Neural cell (in vitro differentiated cells): ENCODE measurements around the gene PYGO2. TPM values are rescaled to one million over a fixed set of nuclear protein-coding genes. Genes with fewer than 3 reads are reported as not detected.

ENCODE experiments used
- H2AFZ ChIP-seq: fragments of 200-600, 300-800 bp; sonication (generic), shearing (Covaris generic); 2 replicates; pipeline ENCODE4 v1.6.0; 2014; ENCODE audit warnings: low read depth, mild to moderate bottlenecking, antibody characterized with exemption, low read length, moderate library complexity
- H3F3A ChIP-seq: fragments of 200-600 bp; shearing (Covaris generic); 2 replicates; pipeline ENCODE4 v1.6.1; 2016; ENCODE audit warnings: mild to moderate bottlenecking, moderate library complexity, mixed read lengths, antibody characterized with exemption, low read length; ENCODE audit not compliant: insufficient read depth, poor library complexity, severe bottlenecking
- H3K27ac ChIP-seq: fragments of 200-600, 300-800 bp; sonication (generic), shearing (Covaris generic); 2 replicates; pipeline ENCODE4 v1.5.1; 2014; ENCODE audit warnings: mild to moderate bottlenecking, low read length, moderate library complexity
- H3K27me3 ChIP-seq: fragments of 300-800, 200-600 bp; sonication (generic), shearing (Covaris generic); 2 replicates; pipeline ENCODE4 v1.6.0; 2014; ENCODE audit warnings: mild to moderate bottlenecking, low read depth, low read length, moderate library complexity; ENCODE audit not compliant: insufficient read depth
- H3K36me3 ChIP-seq: fragments of 300-800, 200-600 bp; sonication (generic), shearing (Covaris generic); 2 replicates; pipeline ENCODE4 v1.5.1; 2014; ENCODE audit warnings: mild to moderate bottlenecking, antibody characterized with exemption, low read length, moderate library complexity; ENCODE audit not compliant: insufficient read depth
- H3K4me2 ChIP-seq: fragments of 300-800, 200-600 bp; sonication (generic), shearing (Covaris generic); 2 replicates; pipeline ENCODE4 v1.6.0; 2014; ENCODE audit warnings: mild to moderate bottlenecking, low read length
- H3K4me3 ChIP-seq: fragments of 300-800, 200-600 bp; sonication (generic), shearing (Covaris generic); 2 replicates; pipeline ENCODE4 v1.5.1; 2014; ENCODE audit warnings: mild to moderate bottlenecking, low read length, moderate library complexity
- H3K79me2 ChIP-seq: fragments of 200-600 bp; shearing (Covaris generic); replicated peaks from 2 replicates; pipeline ENCODE4 v1.6.0; 2014; ENCODE audit warnings: mild to moderate bottlenecking, low read length, moderate library complexity; ENCODE audit not compliant: insufficient read depth
- H3K9ac ChIP-seq: fragments of 300-800, 200-600 bp; sonication (generic), shearing (Covaris generic); 2 replicates; pipeline ENCODE4 v1.6.1; 2016; ENCODE audit warnings: mild to moderate bottlenecking, low read length, mixed read lengths
- H3K9me2 ChIP-seq: fragments of 200-600 bp; shearing (Covaris generic); 2 replicates; pipeline ENCODE4 v1.6.1; 2016; ENCODE audit warnings: mild to moderate bottlenecking, low read length, mixed read lengths; ENCODE audit not compliant: insufficient read depth
- H3K9me3 ChIP-seq: fragments of 200-600, 300-800 bp; sonication (generic), shearing (Covaris generic); 2 replicates; pipeline ENCODE4 v1.6.1; 2016; ENCODE audit warnings: mild to moderate bottlenecking, mixed run types, low read length, moderate library complexity, mixed read lengths
- H4K20me1 ChIP-seq: fragments of 200-600 bp; shearing (Covaris generic); 2 replicates; pipeline ENCODE4 v1.6.1; 2016; ENCODE audit warnings: mild to moderate bottlenecking, mixed run types; ENCODE audit not compliant: insufficient read depth
- EP300 ChIP-seq: fragments of 450-650 bp; conservative IDR thresholded peaks from 2 replicates; pipeline ENCODE4 v1.6.1; 2014; ENCODE audit warnings: antibody characterized with exemption, mild to moderate bottlenecking, moderate library complexity; ENCODE audit not compliant: poor library complexity, severe bottlenecking
- EZH2 ChIP-seq: fragments of 200-600, 300-800 bp; shearing (Covaris generic), sonication (generic); IDR thresholded peaks from 2 replicates; pipeline ENCODE4 v1.6.1; 2014; ENCODE audit warnings: antibody characterized with exemption, low read length, borderline replicate concordance, mild to moderate bottlenecking; ENCODE audit not compliant: insufficient read depth, poor library complexity, severe bottlenecking
- MXI1 ChIP-seq: fragments of 450-650 bp; conservative IDR thresholded peaks from 2 replicates; pipeline ENCODE4 v1.6.1; 2014; ENCODE audit warnings: antibody characterized with exemption, mild to moderate bottlenecking; ENCODE audit not compliant: poor library complexity, severe bottlenecking
- POLR2AphosphoS5 ChIP-seq: IDR thresholded peaks from 2 replicates; pipeline ENCODE4 v1.6.1; 2012
- RAD21 ChIP-seq: fragments of 450-650 bp; conservative IDR thresholded peaks from 2 replicates; pipeline ENCODE4 v1.6.1; 2014; ENCODE audit warnings: antibody characterized with exemption, mild to moderate bottlenecking, moderate library complexity
- SMC3 ChIP-seq: fragments of 450-650 bp; conservative IDR thresholded peaks from 2 replicates; pipeline ENCODE4 v1.6.1; 2014; ENCODE audit warnings: antibody characterized with exemption, mild to moderate bottlenecking, moderate library complexity; ENCODE audit not compliant: poor library complexity
- polyA plus RNA-seq: library from polyadenylated mRNA; depleted of rRNA; stranded (reverse); fragments of >200 nt; gene quantifications from 2 replicates; pipeline ENCODE4 v1.2.3, GENCODE V29; 2014
- TF ChIP-seq, protein P1 (sequence below): IDR thresholded peaks from 2 replicates; pipeline ENCODE4 v1.6.1; 2012; ENCODE audit warnings: borderline replicate concordance

Gene PYGO2
- polyA plus RNA-seq, 1 donor from 2014 or later = 13.4 TPM

DNA sequence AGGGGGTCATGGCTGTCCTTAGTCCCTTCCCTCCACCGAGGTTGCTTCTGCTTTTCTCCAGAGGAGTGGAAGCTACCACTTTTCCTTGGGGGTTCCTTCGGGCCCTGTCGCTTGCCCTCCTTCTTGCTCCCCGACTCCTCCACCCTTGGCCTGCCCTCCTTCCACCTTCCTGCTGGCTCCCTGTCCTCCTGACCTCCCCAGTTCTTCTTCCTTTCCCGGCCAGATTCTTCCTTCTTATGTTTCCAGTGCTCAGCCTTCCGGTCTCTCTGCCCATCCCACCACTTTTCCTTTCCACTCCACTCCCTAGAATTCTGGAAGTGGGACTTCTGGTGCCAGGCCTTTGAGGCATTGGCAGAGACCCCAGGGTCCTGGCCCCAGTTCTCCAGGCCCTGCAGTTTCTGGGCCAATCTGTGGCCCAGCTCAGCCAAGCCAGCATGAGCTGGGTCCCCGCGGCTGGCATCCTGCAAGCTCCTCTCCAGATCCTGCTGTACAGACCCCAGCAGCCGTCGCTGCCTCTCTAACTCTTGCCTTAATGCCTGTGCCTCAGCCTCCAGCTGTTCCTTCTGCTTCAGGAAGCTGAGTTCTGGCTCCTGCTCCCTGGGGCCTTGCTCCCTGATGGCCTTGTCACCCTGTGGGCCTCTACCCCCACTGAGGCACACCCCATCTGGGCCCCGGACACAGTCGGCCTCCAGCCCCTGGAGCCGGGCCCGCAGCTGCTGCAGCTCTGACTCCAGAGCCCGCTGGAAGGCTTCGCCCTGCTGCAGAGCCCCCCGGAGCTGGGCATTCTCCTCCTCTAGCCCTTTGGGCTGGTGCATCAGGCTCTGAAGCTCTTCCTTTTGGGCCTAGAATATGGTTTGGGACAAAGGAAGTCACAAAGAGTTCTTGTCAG is 15.4 kb downstream of the PYGO2 start:
- Histone ChIP-seq H3K9ac (no peak overlapping the region), H3K36me3 (no peaks in the 10 kb centered on the region), H2AFZ (no peak overlapping the region), H3K27me3 (no peaks in the 10 kb centered on the region), H3F3A (no peaks in the 10 kb centered on the region), H3K79me2 (no peaks in the 10 kb centered on the region), H4K20me1 (no peaks in the 10 kb centered on the region), H3K9me2 (no peaks in the 10 kb centered on the region), H3K9me3 (no peaks in the 10 kb centered on the region), H3K27ac (no peak overlapping the region), H3K4me3 (no peak overlapping the region), H3K4me2 (no peak overlapping the region)
- TF ChIP-seq RAD21 = no peak

DNA sequence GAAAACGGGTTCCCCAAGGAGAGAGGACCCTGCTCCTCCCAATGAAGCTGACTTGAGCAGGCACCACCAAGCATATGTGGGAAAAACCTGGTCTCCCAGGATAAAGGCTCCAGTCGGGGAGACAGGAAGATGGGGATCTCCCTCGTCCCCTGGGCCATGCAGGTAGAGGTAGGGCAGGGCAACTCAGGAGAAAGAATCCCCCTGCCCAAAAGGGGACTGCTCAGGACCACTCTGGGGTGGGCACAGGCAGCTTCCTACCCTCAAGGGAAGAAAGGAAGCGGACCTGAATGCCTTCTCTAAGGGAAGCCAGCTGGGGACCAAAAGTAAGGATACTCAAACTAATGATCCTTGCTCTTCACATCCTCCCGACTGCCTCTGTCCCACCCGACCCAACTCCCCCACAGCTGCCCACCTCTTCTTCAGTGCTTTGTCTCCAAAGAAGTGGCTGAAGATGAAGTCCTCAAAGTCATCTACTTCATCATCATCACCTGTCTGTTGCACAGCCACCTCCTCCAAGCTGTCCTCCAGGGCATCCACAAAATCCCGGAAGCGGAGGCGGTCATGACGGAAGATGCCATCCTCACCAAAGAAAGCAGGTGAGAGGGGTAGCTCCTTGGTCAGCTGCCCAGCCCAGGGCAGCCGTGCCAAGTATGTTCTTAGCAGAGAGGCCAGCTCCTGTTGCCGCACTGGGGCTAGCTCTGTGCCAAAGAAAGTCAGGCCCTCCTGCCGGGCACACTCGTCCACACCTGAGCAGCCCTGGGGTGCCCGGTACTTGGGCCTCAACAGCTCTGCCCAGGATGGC is 16.2 kb downstream of the PYGO2 start:
- no peak overlapping the region for H3K4me2 ChIP-seq
- TF ChIP-seq EZH2 (no peak), EP300 (no peak), MXI1 (no peak), SMC3 (no peak), POLR2AphosphoS5 (no peak), RAD21 (no peak)
- TF ChIP-seq, protein P1, sequence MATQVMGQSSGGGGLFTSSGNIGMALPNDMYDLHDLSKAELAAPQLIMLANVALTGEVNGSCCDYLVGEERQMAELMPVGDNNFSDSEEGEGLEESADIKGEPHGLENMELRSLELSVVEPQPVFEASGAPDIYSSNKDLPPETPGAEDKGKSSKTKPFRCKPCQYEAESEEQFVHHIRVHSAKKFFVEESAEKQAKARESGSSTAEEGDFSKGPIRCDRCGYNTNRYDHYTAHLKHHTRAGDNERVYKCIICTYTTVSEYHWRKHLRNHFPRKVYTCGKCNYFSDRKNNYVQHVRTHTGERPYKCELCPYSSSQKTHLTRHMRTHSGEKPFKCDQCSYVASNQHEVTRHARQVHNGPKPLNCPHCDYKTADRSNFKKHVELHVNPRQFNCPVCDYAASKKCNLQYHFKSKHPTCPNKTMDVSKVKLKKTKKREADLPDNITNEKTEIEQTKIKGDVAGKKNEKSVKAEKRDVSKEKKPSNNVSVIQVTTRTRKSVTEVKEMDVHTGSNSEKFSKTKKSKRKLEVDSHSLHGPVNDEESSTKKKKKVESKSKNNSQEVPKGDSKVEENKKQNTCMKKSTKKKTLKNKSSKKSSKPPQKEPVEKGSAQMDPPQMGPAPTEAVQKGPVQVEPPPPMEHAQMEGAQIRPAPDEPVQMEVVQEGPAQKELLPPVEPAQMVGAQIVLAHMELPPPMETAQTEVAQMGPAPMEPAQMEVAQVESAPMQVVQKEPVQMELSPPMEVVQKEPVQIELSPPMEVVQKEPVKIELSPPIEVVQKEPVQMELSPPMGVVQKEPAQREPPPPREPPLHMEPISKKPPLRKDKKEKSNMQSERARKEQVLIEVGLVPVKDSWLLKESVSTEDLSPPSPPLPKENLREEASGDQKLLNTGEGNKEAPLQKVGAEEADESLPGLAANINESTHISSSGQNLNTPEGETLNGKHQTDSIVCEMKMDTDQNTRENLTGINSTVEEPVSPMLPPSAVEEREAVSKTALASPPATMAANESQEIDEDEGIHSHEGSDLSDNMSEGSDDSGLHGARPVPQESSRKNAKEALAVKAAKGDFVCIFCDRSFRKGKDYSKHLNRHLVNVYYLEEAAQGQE = no peak
- H3K27me3 ChIP-seq = no peaks in the 10 kb centered on the region
- H3K9me2 ChIP-seq = no peaks in the 10 kb centered on the region
- no peak overlapping the region for H3K4me3 ChIP-seq
- no peaks in the 10 kb centered on the region for H3K79me2 ChIP-seq
- H3K9ac ChIP-seq = no peak overlapping the region
- no peaks in the 10 kb centered on the region for H3K36me3 ChIP-seq
- H2AFZ ChIP-seq = no peak overlapping the region
- no peaks in the 10 kb centered on the region for H3F3A ChIP-seq
- H4K20me1 ChIP-seq = no peaks in the 10 kb centered on the region
- no peaks in the 10 kb centered on the region for H3K9me3 ChIP-seq
- H3K27ac ChIP-seq = no peak overlapping the region
